Common myeloid progenitor, CD34-positive (primary cell): ENCODE measurements around the gene ECI2.
"Not testable (repeated sequence)": the region's sequence is repeated elsewhere in the genome, so short reads cannot be mapped to it uniquely, and the experiment has no call there.

Experiments used
- CTCF ChIA-PET: fragments of 350-600 bp; sonication (Branson Sonifier 250); formaldehyde crosslinking; loops from one replicate; lab custom pipeline; 2021; ENCODE audit warnings: antibody characterized with exemption; lab: Charles Lee
- POLR2A ChIA-PET: fragments of 350-600 bp; sonication (Branson Sonifier 250); formaldehyde crosslinking; loops from one replicate; lab custom pipeline; 2021; ENCODE audit warnings: antibody characterized with exemption; lab: Charles Lee
- DNase-seq, 3 donors: peaks; one replicate each; pipeline versions ENCODE4 v3.0.0 to v3.0.0-alpha.2; 2013
- H3K27ac ChIP-seq, 2 experiments: 1 replicate in 1 of 2; 2 replicates in 1 of 2; pipeline ENCODE4 v1.7.0; 2013; ENCODE audit warnings: inconsistent platforms in 2 of 2, low read length in 2 of 2, mild to moderate bottlenecking in 2 of 2, low read depth in 1 of 2, moderate library complexity in 1 of 2; ENCODE audit not compliant: severe bottlenecking in 2 of 2, insufficient read depth in 1 of 2, poor library complexity in 1 of 2
- H3K27me3 ChIP-seq, 5 experiments: replicated peaks in 2 of 5; 1 replicate in 3 of 5; 2 replicates in 2 of 5; pipeline versions ENCODE4 v1.6.1 to v1.7.0; 2013; ENCODE audit warnings: low read length in 4 of 5, mild to moderate bottlenecking in 2 of 5, moderate library complexity in 2 of 5, inconsistent platforms in 1 of 5; ENCODE audit not compliant: insufficient read depth in 5 of 5, control insufficient read depth in 4 of 5
- H3K36me3 ChIP-seq, 4 experiments: 1 replicate in 2 of 4; 2 replicates in 2 of 4; pipeline versions ENCODE4 v1.6.1 to v1.7.0; 2013; ENCODE audit warnings: low read length in 3 of 4, control low read depth in 1 of 4, mild to moderate bottlenecking in 1 of 4; ENCODE audit not compliant: control insufficient read depth in 4 of 4, insufficient read depth in 4 of 4
- H3K4me1 ChIP-seq, 4 experiments: 1 replicate in 3 of 4; 2 replicates in 1 of 4; pipeline versions ENCODE4 v1.6.1 to v1.7.1; 2013; ENCODE audit warnings: low read length in 3 of 4, mild to moderate bottlenecking in 3 of 4, control low read depth in 1 of 4, inconsistent platforms in 1 of 4, moderate library complexity in 1 of 4; ENCODE audit not compliant: control insufficient read depth in 4 of 4, insufficient read depth in 4 of 4; ENCODE audit errors: control extremely low read depth in 1 of 4
- H3K4me3 ChIP-seq, 7 experiments: 1 replicate in 4 of 7; 2 replicates in 3 of 7; pipeline versions ENCODE4 v1.5.1 to v1.7.0; 2013; ENCODE audit warnings: mild to moderate bottlenecking in 7 of 7, low read length in 6 of 7, moderate library complexity in 6 of 7, inconsistent platforms in 2 of 7, low read depth in 2 of 7, control low read depth in 1 of 7; ENCODE audit not compliant: insufficient read depth in 4 of 7, control insufficient read depth in 1 of 7; ENCODE audit errors: extremely low read depth in 1 of 7
- H3K9me3 ChIP-seq, 5 experiments: 1 replicate in 4 of 5; 2 replicates in 1 of 5; pipeline versions ENCODE4 v1.6.1 to v1.7.1; 2013; ENCODE audit warnings: low read length in 4 of 5, mild to moderate bottlenecking in 2 of 5, inconsistent platforms in 1 of 5, low read depth in 1 of 5, moderate library complexity in 1 of 5; ENCODE audit not compliant: control insufficient read depth in 4 of 5, insufficient read depth in 2 of 5; ENCODE audit errors: control extremely low read depth in 1 of 5
- WGBS: methylation state at CpG from one replicate; pipeline ENCODE4 v1.1.5; 2013; ENCODE audit not compliant: insufficient coverage; 5-methylcytosine and 5-hydroxymethylcytosine counted together

ECI2 gene

DNA sequence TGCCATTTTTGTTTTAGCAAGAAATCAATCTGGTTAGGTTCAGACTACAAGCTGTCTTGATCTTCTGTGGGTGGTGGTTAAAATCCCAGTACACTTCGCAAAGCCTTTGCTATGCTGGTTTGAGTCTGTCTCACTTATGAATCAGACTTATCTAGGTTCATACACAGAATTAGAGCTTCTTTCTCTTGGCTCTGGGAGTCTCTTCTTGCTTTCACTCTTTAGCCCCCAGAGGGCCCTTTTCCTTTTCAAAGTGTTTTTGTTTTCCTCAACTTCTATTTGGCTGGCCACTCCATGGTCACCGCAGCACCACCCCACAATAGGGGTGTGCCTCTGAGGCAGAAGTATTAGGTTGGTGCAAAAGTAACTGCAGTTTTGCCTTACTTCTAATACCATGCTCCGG is 21.3 kb downstream of the ECI2 start:
- H3K4me1 ChIP-seq = no peaks in the 10 kb centered on the region
- no peak for DNase-seq
- H3K4me3 ChIP-seq = no peak overlapping the region
- H3K27me3 ChIP-seq = peaks cover 0 to 2% (median 0%) of the 10 kb centered on the region in 5 experiments
- WGBS = 86% methylated on average over 1 of the region's 3 CpGs
- ChIA-PET CTCF (no interaction called here), POLR2A (no interaction called here)
- peaks cover 0 to 10% (median 1%) of the 10 kb centered on the region in 5 experiments for H3K9me3 ChIP-seq
- peaks cover 0 to 35% (median 19%) of the 10 kb centered on the region in 4 experiments for H3K36me3 ChIP-seq
- H3K27ac ChIP-seq = no peak overlapping the region

DNA sequence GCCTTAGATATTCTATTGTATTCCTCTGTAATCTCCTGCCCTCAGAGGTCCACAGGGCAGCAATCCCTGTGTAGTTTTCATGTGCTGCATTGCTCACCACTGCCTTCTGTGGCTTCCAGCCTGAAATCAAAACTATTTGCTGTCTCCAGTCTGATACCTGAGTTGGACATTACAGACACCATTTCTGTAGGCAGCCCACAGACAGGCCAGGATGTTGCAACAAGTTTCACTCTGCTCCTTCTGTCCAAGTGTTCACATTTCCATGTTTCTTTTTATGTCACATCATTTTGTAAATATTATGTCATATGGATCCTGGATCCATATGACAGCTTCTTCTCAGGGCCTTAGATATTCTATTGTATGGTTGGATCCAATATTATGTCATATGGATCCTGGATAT is 21.7 kb downstream of the ECI2 start:
- H3K27me3 ChIP-seq = peaks cover 0 to 2% (median 0%) of the 10 kb centered on the region in 5 experiments
- H3K36me3 ChIP-seq = peaks cover 0 to 30% (median 16%) of the 10 kb centered on the region in 4 experiments
- no peak overlapping the region for H3K4me3 ChIP-seq
- CTCF ChIA-PET = no interaction called here
- H3K4me1 ChIP-seq = no peaks in the 10 kb centered on the region
- POLR2A ChIA-PET = no interaction called here
- no peak overlapping the region for H3K27ac ChIP-seq
- DNase-seq = no peak
- H3K9me3 ChIP-seq = peaks cover 0 to 10% (median 1%) of the 10 kb centered on the region in 5 experiments

DNA sequence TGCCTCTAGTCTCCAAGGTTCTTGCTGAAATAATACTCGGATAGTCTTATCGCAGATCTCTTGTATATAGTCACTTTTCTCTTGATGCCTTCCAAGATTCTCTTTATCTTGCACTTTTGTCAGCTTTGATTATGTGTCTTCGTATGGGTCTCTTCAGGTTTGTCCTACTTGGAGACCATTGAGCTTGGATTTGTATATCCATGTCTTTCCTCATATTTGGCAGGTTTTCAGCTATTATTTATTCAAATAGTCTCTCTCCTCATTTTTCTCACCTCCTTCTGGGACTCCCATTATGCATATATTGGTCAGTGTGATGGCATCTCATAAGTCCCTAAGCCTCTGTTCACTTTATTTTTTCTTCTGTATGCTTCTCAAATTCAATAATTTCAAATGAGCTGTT is 23.0 kb downstream of the ECI2 start:
- ChIA-PET POLR2A (no interaction called here), CTCF (interaction anchor here (0.7 to 0.9 kb wide), 2 partner anchors 43 to 1051 kb away, joined by 3 to 4 read pairs; no protein-coding TSS in a partner anchor)
- no peak overlapping the region for H3K27ac ChIP-seq
- peaks cover 0 to 10% (median 1%) of the 10 kb centered on the region in 5 experiments for H3K9me3 ChIP-seq
- H3K36me3 ChIP-seq = peaks cover 0 to 22% (median 8%) of the 10 kb centered on the region in 4 experiments
- WGBS = 100% methylated on average over 2 of the region's 3 CpGs
- no peaks in the 10 kb centered on the region for H3K4me1 ChIP-seq
- peaks cover 0 to 2% (median 0%) of the 10 kb centered on the region in 5 experiments for H3K27me3 ChIP-seq
- DNase-seq = no peak
- no peak overlapping the region for H3K4me3 ChIP-seq

DNA sequence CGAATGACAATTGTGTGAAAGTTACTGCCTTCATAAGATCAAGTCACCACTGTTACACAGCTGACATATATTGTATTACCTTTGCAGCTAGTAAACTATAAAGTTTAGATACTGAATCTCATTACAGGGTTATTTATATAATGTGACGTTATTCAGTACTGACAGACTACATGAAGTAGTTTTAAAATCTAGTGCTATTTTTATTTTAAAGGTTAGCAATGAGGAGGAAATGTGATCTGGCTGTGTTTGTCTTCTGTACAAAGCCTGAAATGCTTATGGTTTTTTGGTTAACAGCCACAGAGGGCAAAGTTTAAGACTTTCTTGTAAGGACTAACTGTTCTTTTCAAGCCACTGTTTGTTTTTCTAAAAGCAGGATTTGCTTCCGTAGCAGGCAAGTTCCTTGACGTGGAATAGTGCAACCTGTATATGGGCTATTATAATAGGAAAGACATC is 26.0 kb downstream of the ECI2 start:
- 100% methylated on average over 1 of the region's 4 CpGs for WGBS
- H3K36me3 ChIP-seq, H3K27me3 ChIP-seq, H3K27ac ChIP-seq, POLR2A ChIA-PET, H3K4me3 ChIP-seq, H3K4me1 ChIP-seq, CTCF ChIA-PET, DNase-seq: not testable (repeated sequence)
- H3K9me3 ChIP-seq = peaks cover 0 to 10% (median 1%) of the 10 kb centered on the region in 5 experiments

DNA sequence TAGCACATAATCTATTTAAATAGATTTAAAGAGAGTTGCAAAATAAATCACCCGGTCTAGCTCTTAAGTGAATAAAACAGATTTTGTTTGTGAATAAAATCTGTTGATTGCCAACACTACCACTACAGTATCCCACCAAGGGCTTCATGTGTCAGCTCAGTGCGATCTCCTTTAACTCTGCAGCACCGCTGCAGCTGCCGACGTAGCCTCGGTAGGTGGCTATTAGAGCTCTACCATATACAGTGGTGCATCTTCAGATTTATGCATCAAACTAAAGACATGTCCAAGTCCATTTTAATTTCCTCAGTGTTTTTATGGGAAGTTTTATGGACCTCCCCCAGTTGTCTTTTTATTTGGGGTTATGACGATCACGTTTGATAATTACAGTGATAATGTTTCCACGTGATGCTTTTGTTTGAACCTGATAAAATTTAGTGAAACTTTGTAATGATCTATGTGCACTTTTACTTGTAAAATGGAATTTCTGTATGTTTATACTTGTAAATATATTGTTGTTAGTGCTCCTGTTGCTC is 26.7 kb downstream of the ECI2 start:
- ChIA-PET POLR2A (interaction anchor here (0.6 kb wide), 1 partner anchor 57 kb away, joined by 3 read pairs; no protein-coding TSS in a partner anchor), CTCF (no interaction called here)
- Histone ChIP-seq H3K27ac (no peak overlapping the region), H3K4me3 (no peak overlapping the region), H3K9me3 (peaks cover 0 to 10% (median 1%) of the 10 kb centered on the region in 5 experiments), H3K27me3 (peaks cover 0 to 4% (median 0%) of the 10 kb centered on the region in 5 experiments), H3K4me1 (no peaks in the 10 kb centered on the region), H3K36me3 (peaks cover 0 to 2% (median 0%) of the 10 kb centered on the region in 4 experiments)
- WGBS = 100% methylated on average over 3 of the region's 9 CpGs
- DNase-seq = no peak

DNA sequence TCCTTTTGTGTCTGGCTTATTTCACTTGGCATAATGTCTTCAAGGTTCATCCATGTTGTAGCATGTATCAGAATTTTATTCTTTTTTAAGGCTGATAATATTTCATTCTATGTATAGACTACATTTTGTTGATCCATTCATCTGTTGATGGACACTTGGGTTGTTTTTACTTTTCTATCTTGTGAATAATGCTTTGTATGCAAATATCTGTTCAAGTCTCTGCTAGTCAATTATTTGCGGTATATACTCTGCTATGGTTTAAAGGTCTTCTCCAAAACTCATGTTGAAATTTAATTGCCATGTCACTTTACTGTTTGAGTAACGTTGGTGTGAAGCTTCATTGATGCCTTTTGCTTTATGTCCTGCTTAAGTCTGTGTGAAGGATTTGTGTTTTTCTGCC is 27.5 kb downstream of the ECI2 start:
- CTCF ChIA-PET = no interaction called here
- WGBS = 100% methylated on average over 1 of the region's 2 CpGs

DNA sequence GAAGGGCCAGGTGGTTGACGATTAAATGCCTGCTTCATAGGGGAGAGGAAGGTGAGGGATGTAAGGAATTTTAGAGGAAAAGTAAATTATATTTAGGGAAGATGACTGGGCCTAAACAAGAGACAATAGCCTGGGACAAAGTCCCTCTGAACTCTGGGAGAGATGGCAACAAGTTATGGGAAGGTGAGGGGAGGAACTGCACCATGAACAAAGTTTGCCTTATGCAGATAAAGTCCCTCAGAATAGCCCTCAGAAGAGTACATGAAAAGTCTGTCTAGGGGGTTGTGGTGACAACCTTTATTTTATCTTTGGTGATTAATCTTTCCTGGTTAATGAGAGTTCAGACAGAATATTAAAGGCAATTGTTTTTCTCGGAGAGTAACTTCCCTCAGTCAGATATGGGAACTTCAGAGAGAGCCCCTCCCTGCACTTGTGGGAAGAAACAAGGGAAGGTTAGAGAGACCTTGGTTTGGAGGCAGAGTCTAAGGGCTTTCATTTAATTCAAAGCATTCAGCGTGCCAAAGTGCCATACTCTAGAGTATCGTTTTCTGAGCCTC is 29.3 kb downstream of the ECI2 start:
- H3K4me3 ChIP-seq = no peak overlapping the region
- H3K36me3 ChIP-seq = peaks cover 0 to 2% (median 0%) of the 10 kb centered on the region in 4 experiments
- no peaks in the 10 kb centered on the region for H3K4me1 ChIP-seq
- CTCF ChIA-PET = interaction anchor here (0.9 kb wide), 1 partner anchor 11 kb away, joined by 3 read pairs; no protein-coding TSS in a partner anchor
- no peak for DNase-seq
- peaks cover 0 to 2% (median 0%) of the 10 kb centered on the region in 5 experiments for H3K9me3 ChIP-seq
- no peak overlapping the region for H3K27ac ChIP-seq
- WGBS = 100% methylated on average over 1 of the region's 4 CpGs
- POLR2A ChIA-PET = no interaction called here
- H3K27me3 ChIP-seq = peaks cover 0 to 4% (median 0%) of the 10 kb centered on the region in 5 experiments

More for the DNA sequence above, 27.5 kb downstream of the ECI2 start:
- Histone ChIP-seq H3K4me3 (no peak overlapping the region), H3K9me3 (peaks cover 0 to 7% (median 1%) of the 10 kb centered on the region in 5 experiments), H3K27ac (no peak overlapping the region), H3K36me3 (no peaks in the 10 kb centered on the region), H3K27me3 (peaks cover 0 to 4% (median 0%) of the 10 kb centered on the region in 5 experiments), H3K4me1 (no peaks in the 10 kb centered on the region)
- POLR2A ChIA-PET = no interaction called here
- DNase-seq = no peak
